Measurements from ENCODE around the gene ADAT1. TPM values are rescaled to one million over a fixed set of nuclear protein-coding genes. Genes with fewer than 3 reads are reported as not detected.

ADAT1 gene
- total RNA-seq, 1 donor from 2014 or later: 58.5 TPM

DNA sequence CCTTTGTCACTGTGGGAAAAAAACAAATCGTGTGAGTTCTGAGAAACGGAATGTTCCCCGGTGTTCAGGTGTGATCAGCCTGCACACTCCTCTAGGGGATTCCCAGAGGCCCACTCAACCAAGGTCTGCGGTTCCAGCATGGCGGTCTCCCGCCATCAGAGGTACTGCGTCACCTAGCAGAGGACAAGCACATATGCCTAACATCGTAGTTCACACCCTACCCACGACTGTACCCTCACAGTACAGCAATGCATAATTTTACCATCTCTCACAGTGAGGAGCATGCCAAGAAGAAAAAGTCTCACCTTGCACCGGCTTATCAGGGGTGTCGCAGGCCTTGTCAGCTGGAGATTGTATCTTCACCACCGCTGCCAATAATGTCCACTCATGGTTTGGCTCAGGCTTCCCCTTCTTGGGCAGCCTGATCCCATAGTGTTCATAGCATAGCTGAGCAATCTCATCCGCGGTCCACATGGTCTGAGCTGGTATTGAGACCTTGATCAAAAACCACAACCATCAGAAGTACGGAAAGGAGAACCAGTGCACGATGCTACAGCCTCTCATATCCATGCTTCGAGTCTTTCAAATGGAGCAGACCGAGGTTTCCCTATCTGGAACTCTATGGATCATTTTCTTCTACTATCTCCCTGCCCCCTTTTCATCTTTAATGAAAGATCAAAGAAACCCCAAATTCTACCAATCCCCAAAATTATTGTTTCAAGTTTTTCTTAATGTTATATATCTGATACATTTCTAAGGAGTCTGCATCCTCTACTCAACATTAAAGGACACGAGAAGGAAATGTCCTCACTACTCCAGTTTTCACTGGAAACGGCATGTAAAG, 2.5 kb downstream of the ADAT1 start:
- no peak for DNase-seq (ENCODE audit: low spot score)

DNA sequence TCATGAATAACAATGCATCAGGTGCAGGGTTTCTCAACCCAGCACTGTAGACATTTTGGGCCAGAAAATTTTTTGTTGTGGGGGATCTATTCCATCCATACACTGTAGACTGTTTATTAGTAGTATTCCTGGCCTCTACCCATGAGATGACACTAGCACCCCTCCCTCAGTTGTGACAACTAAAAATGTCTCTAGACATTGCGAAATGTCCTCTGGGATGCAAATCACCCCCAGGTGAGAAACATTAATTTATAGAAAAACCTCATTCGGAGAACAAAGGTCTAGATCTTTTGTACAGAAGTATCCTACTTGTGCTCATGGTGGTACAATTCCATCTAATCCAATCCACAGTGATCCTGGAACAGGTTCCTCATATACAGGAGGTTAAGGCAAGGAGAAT, 4.3 kb downstream of the ADAT1 start:
- DNase-seq (ENCODE audit: low spot score): no peak

DNA sequence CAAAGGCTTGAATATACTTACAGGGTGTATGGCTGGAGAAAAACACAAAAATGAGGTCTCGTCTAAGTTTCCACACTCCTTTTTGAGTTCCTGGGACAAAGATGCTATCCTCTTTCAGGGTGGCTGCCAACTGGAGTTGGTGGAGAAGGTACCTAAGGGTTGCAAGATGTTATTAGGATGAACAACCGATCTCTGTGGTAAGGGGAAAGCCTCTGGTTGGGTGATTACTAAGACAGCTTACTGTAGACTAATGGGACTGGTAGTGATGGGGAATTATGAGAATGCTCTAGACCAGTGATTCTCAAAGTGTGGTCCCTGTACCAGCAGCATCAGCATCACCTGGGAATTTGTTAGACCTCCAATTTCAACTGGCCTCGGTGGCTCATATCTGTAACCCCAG, 6.0 kb downstream of the ADAT1 start:
- DNase-seq (ENCODE audit: low spot score): no peak

DNA sequence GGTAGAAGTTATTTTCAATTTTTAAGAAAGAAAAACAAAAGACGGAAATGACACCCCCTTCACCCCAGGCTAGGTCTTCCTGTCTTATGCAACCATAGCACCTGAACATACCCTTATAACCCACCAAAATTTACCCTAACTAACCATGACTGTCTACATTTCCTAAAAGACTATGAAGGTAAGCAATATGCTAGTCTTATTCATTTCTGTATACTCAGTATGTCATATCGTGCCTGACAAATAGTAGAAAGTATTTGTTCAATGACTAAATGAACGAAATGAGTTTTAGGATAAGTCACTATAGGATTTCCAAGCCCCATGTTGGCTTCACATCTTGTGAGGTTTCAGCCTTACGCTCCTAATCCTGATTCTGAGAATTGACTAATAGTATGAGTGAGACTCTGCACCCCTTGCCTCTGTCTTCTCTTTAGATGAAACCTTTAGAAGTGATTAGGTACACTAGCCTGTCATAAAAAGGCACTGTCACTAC, 6.5 kb downstream of the ADAT1 start:
- no peak for DNase-seq (ENCODE audit: low spot score)

DNA sequence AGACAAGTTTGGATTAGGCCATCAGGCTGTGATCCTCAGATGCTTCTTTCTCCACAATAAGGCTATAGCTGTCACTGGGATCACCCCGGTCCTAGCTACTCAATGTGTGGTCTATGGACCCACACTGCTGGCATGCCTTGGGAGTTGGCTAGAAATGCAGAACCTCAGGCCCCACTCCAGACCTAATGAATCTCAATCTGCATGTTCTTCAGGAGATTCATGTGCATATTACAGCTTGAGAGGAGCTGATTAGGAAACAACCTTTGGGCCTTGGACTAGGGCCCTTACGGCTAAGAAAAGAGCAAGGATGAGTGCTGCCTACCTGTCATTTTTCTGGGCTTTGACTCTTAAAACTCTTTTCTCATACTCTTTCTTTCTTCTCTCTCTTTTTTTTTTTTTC, 7.5 kb downstream of the ADAT1 start:
- DNase-seq (ENCODE audit: low spot score): no peak

DNA sequence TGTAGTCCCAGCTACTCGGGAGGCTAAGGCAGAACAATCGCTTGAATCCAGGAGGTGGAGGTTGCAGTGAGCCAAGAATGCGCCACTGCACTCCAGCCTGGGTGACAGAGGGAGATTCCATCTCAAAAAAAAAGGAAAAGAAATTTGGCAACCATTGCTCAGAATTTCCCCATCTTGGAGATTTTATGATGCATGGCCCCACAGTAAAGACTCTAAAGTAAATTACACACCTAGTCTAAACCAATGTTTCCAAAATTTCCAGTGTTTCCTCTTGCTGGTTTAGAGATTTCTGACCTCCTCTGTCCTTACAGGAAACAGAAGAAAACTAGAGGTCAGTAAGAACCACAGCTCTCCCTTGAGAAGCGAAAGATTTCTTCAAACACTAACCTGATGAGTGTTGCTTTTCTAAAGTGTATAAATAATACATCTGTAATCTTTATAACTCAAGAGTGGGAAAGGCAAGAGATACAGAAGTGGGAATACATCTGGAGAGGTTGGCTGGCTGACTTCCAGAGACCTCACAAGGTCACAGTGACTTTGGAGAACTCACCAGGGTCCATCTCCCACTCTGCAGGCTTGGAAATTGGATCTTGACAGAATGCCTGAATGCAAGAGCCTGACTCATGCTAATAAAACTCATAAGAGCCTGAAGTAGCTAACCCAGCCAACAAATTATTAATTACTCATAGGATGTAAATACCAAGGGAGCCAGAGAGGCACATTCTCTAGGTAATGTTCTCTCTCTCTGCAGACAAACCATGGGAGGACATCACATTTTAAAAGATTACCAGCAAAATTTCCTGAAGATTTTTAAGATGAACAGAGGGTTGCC, 8.8 kb downstream of the ADAT1 start:
- no peak for DNase-seq (ENCODE audit: low spot score)

DNA sequence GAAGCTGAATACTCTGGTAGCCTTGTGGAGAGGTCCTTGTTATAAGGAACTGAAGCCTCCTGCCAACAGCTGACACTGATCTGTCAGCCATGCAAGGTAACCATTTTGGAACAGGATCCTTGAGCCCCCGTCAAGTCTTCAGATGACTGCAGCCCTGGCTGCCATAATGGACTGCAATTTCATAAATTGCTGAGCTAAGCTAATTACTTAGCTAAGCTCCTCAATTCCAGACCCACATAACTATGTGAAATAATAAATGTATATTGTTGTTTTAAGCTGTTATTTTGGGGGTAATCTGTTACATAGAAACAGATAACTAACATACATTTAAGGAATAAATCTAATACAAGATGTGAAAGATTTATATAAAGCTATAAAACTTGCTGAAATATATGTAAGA, 16.6 kb downstream of the ADAT1 start:
- DNase-seq (ENCODE audit: low spot score): no peak

DNA sequence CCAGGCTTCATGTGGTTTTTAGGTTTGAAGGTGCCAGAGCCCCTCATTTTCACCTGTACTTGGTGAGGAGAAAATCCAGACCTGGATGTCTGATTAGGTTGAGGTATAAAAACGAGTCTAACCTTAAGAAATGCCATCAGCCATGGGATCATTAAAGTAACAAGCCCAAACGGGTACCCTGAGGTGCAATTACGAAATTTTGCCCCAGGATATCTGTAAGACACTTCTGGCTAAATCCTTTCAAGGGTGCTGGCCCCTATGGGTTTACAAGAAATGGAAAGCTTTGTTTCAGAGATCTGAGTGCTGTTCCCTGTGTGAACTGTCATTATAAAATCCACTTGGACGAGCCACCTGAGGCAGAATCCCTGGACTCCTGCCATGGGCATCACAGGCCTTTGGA, 19.8 kb downstream of the ADAT1 start:
- no peak for DNase-seq (ENCODE audit: low spot score)

DNA sequence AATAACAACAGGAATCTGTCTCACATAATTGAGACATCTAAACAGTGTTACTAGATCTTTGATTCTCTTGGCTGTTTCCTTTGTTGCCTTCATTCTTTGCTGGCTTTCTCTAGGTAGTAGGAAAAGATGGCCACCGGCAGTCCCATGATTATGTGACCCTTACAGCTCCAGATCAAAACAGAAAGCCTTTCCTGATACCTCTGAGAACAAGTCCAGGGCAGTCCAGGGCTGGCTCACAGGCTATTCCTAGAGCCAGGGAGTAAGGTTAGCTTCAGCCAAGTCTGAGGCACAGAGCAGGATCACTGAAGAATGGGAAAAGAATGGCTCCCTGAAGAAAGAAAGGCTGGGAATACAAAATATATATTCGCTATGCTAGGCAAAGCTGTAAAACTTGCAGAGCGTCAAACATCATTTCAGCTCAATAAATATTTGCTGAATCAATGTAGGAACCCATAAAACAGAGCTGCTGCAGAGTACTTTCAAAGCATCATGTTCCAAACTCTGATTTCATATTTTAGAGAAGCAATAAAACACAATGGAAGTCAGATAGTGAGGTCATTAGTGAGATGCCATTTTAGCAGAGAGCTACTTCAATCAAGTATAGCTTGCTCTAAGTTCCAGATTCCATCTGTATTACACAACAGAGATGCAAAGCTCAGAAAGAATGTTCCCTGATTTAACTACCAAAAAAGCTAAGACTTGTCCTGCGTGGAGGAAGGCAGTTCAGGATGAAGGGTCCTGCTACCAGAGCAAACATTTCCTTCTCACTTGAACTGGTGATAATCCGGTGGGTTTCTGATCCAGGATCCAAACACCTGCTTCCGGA, 23.4 kb downstream of the ADAT1 start:
- peak; percentile 57 for DNase-seq (ENCODE audit: low spot score)

DNA sequence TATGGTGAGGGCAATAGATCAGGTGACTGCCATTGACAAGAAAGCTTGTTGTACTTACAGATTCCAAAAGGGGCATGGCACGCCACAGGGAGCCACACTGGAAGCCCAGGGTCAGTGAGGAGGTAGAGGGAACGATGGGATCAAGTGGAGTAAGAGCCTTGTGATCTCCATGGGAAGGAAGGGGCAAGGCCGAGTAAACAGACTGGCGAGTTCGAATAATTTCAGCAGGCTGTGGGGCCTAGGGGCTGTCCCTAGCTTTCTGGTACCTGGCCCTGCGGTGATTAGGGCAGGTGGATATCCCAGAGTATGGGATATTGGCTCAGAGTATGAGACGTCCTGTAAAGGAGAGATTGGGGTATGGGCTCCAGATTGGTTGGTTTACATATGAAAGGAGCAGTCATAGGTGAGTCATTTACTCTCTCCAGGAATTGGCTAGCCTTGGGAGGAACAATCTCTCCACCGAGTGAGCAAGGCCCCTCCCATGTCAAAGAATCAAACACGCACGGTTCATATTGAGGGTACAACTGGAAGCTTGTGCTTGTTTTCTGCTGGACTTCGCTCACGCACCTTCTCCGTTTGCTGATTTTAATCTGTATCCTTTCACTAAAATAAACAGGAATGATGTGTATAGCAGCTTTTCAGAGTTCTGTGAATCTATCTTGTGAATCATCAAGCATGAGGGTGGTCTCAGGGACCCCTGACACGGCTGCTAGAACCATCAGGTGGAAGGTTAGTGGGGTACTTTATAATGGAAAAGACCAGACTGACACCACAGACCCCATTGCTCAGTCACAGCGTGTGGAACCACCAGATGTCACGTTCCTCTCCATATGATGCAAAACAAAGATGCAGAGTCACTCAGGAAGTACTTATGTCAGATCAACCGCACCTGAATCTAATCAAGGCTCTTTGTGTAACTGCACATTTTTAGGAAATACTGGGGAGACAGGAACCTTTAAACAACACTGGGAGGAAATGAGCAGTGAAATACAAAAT, 29.0 kb downstream of the ADAT1 start:
- DNase-seq (ENCODE audit: low spot score): no peak

DNA sequence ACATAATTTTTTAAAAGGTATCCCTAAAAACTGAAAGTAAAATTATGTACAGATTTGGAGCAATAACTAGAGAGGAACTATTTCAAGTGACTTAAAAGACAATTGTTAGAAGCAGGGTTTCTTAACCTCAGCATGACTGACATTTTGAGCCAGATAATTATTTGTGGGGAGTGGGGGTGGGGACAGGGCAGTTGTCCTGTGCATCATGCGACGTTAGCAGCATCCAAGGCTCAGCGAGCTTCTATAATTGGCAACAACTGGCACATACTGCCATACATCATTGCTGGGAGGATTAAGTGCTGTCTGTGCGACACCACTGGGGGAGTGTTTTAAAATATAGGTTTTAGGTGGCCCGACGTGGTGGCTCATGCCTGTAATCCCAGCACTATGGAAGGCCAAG, 29.8 kb downstream of the ADAT1 start:
- DNase-seq (ENCODE audit: low spot score): no peak

DNA sequence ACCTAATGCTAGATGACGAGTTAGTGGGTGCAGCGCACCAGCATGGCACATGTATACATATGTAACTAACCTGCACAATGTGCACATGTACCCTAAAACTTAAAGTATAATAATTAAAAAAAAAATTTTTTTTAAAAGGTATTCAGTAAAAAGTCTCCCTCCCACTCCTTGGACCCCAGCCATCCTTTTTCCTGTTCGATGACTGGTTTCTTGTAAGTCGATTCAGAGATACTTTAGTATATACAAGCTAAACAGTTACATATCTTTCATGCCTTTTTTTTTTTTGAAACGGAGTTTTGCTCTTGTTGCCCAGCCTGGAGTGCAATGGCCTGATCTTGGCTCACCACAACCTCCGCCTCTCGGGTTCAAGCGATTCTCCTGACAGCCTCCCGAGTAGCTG, 31.2 kb downstream of the ADAT1 start:
- DNase-seq (ENCODE audit: low spot score): peak; percentile 21

DNA sequence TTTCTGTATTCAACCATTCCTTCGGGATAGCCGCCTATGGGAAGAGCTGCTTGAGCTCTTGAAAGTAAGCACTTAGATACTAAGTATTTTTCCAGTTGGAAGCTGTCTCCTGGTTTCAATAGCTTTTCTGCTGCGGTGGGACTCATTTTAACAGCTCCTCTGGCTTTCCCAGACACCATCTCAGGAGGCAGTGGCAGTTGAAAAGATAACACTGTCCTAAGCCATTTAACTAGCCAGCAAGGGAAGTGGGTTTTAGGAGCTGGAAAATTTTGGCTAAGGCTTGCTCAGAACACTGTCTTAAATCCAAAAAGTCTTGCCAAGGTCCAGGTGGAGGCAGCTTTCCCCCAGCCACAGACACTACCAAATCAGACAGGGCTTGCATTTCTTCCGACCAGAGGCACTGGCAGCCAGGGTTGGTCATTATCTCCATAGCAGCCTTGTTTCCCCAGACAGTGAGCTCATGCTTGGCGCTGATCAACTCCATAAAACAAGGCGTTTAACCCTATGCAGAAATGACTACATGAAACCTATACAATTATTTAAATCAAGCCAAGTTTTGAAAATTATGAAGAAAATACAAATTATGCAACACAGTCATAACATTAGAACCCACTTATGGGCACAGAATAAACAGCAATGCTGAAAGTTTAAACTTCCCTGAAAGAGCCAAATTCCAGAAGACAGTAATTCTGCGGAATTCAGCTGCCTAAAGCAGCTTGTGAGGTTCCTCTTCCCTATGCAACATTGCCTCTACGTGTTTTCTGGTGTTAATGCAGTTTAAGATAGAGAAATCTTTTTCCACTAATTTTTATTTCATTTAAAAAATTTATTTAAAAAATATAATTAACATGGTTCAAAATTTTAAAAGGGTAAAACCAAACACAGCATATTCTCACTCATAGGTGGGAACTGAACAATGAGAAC, 31.9 kb downstream of the ADAT1 start:
- peak; percentile 93 for DNase-seq (ENCODE audit: low spot score)

DNA sequence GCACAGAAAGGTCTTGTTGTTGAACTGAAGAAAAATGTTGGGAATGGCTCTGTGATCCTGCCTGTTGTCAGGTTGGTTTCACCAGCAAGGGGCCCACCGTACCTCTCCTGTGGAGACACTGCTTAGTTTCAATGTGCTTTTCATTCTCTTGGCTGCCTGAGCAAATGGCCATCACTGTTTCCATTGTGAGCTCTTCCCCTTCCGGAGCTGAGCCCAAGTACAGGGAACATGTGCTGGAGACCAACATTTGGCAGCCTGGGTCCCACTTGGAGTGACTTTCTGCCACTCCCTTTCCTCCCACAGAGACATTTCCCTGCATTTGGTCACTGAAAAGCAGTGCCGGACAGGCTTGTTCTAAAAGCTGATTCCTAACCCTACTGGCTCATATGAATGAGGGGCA, 33.8 kb downstream of the ADAT1 start:
- no peak for DNase-seq (ENCODE audit: low spot score)

DNA sequence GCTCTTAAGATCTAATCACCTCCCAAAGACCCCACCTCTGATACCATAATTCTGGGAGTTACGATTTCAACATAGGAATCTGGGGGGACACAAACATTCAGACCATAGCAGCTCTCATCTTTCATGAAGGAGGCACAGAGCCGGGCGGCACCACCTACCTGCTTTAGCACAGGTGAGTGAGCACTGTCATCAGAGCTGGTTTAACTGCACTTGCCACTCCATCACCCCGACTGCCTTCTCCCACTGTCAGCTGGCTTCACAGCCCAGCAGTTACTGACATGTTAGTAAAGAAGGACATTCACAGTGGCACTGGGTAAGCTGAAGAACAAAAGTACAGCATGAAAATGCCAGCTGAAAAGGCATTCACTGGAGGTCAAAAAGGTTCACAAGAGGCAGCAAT, 34.4 kb downstream of the ADAT1 start:
- DNase-seq (ENCODE audit: low spot score): no peak

DNA sequence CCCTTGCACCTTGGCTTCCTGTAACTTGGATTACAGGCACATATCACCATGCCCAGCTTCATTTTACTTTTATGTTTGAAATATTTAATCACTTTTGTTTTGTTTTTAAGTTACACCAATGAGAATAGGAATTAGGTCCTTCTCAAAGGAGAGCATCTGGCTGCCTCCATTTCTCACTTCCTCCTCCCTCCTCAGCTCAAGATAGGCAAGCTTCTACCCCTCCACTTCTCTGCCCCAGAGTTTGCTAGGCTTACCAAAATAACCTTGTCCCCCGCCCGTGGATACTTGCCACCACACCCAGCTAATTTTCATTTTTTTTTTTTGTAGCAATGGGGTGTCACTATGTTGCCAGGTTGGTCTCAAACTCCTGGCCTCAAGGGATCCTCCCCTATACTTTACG, 39.0 kb downstream of the ADAT1 start:
- DNase-seq (ENCODE audit: low spot score): no peak

DNA sequence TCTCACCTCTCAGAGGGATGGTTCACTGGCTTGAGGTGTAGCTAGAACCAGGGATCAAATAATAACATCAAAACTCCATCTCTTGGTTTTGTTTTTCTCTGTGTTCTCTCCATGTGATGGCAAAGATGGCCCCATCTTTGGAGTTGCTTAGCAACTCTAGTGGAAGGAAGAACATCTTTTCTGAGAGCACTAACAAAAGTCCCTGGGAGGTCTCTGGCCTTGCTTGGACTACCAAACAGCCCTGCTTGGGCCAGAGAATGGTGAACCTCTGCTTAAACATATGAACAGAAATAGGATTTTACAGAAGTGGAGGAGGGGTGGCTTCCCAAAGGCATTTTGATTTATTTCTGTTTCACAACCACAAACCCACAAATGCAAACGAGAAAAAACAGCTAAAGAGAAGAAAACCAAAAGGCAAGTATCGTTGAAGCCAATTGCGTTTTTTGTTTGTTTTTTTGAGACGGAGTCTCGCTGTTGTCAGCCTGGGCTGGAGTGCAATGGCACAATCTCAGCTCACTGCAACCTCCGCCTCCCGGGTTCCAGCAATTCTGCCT, 43.7 kb downstream of the ADAT1 start:
- no peak for DNase-seq (ENCODE audit: low spot score)

DNA sequence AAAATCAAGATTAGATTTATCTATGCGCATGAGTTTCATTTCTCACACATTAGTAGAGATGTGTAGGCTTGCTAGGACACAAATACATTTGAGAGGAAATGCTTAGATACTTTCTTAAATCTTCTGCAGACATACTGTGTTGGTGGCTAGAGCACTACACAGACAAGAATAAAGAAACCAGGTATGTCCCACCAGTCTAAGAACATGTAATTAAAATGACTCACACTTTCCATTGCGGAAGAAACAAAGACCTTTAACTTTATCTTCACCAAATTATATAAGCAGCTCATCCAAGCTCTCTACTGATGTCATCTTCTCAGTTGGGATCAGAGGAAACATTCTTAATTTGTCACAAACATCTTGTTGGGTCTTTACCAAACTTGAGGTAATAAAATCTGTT, 44.4 kb downstream of the ADAT1 start:
- no peak for DNase-seq (ENCODE audit: low spot score)

DNA sequence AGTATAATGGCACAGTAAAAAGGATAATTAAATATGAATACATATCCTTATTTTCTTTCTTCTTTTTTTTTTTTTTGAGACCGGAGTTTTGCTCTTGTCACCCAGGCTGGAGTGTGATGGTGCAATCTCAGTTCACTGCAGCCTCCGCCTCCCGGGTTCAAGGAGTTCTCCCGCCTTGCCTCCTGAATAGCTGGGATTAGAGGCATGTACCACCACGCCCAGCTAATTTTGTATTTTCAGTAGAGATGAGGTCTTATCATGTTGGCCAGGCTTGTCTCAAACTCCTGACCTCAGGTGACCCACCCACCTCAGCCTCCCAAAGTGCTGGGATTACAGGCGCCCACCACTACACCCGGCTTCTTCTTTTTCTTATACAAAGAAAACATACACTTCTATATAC, 44.9 kb downstream of the ADAT1 start:
- no peak for DNase-seq (ENCODE audit: low spot score)

All from umbilical cord (tissue), 2 donors.